Measurements from ENCODE around the gene DRC7.
A peak's percentile ranks its signal among the peaks of the same experiment; 100 is the strongest.

The DRC7 gene

DNA sequence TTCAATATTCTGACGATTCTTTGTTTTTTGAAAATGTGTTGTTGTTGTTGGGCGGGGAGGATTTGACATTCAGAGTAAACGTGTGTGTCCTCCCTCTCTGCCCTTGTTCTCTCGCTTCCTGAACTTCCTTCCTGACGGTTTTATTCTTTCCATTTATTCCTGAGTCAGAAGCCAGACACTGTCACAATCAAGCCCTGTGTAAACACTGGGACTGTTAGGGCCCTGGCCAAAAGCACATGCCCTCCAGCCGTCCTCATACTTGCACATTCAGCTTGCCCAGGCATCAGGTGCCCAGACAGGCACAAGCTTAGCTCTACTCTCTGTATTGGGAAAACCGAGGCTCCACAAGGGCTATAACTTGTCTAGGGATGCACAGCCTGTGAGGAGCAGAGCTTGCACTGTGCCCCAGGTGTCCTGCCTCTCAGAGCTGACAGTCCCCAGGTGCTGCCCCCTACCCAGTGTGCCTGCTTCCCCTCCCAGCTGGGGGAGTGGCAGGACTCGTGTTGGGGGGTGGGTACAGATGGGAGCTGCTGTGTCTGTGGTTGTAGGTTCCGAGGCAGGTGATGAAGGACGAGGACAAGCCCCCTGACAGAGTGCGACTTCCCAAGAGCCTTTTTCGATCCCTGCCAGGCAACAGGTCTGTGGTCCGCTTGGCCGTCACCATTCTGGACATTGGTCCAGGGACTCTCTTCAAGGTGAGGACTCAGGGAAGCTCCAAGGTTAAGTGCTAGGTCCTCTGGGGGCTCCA, 16.8 kb upstream of the DRC7 start:
- no peak for DNase-seq

DNA sequence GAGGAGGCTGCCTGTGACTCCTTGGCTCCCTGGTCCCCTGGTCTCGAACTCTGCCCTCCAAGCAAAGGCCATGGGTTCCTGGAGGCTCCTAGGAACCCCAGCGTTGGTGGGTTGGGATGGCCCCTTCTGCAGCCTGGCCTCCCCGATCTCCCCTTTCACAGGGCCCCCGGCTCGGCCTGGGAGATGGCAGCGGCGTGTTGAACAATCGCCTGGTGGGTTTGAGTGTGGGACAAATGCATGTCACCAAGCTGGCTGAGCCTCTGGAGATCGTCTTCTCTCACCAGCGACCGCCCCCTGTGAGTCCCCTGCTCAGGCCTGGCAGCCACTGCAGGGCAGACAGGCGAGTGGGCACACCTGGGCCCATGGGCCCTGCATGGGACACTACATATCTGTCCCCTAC, 15.6 kb upstream of the DRC7 start:
- no peak for DNase-seq

DNA sequence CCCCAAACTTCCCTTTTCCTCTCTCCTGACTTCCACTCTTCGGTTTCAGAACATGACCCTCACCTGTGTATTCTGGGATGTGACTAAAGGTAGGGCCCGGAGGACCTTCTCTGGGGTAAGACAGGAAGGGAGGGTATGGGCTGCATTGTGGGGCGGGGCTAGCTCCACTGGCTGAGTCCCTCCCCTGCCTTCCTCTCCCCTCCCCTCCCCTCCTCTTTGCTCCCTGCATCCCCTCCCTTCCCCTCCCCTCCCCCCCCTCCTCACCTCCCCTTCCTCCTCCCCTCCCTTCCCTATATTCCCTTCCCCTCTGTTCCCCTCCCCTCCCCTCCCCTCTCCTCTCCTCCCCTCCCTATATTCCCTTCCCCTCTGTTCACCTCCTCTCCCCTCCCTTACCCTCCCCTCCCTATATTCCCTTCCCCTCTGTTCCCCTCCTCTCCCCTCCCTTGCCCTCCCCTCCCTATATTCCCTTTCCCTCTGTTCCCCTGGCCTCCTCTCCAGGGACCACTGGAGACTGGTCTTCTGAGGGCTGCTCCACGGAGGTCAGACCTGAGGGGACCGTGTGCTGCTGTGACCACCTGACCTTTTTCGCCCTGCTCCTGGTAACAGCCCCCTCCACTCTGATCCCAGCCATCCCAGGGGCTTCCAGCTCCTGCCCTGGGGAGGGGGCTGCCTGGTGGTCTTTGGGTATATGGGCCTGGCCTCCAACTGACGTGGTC, 14.7 kb upstream of the DRC7 start:
- no peak for DNase-seq

DNA sequence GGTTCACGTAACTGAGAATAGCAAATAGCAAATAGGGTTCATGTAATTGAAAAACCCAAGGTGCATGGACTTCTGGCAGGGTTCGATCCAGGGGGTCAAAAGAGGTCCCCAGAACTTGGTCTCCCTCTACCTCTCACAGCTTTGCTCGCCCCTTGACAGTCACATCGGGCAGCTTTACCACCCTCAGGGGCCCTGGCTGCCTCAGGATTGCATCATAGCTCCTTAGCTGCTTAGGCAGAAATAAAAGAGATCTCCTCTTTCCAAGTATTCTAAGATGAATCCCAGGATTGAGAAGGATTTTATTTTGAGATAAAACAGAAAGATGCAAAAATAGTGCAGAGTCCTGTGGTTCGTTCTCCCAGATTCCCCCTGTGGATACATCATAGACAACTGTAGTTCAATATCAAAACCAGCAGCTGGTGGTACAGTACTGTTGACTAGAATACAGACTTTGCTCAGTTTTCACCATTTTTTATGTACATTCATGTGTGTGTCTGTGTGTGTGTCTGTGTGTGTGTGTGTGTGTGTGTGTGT, 13.7 kb upstream of the DRC7 start:
- DNase-seq = no peak

DNA sequence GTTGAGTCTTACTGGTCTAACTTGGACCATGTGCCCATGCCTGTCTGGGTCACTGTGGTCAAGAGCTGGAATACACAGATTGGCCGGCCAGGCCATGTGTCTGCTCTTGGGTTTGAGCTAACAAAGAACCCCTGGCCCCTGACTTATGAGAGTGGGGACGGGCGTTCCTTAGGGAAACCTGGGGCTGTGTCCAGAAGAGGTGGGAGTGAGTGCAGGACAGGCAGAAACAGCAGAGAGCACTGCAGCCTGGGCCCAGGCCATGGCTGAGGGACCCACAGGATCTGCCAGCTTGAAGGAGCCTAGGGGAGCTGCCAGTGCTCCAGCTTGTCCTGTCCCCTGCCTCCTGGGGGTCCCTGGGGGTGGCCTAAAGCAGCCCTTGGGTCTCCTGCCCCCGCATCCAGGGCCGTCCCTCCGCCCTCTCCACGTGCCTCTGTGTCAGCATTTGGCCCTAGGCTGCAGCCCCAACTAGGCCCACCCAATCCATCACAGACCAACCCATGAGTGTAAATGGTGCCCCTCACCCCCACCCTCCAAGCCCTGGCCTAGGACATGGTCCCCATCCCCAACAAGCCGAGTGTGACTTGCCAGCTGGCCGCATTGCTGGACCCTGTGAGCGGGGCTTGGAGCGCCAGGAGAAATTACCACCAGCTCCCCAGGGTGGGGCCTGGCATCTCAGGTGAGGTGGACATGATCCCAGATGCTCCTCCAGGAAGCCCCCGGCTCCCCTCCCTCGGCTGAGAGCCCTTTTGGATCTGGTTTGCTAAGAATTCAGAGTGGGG, 12.5 kb upstream of the DRC7 start:
- DNase-seq = no peak

DNA sequence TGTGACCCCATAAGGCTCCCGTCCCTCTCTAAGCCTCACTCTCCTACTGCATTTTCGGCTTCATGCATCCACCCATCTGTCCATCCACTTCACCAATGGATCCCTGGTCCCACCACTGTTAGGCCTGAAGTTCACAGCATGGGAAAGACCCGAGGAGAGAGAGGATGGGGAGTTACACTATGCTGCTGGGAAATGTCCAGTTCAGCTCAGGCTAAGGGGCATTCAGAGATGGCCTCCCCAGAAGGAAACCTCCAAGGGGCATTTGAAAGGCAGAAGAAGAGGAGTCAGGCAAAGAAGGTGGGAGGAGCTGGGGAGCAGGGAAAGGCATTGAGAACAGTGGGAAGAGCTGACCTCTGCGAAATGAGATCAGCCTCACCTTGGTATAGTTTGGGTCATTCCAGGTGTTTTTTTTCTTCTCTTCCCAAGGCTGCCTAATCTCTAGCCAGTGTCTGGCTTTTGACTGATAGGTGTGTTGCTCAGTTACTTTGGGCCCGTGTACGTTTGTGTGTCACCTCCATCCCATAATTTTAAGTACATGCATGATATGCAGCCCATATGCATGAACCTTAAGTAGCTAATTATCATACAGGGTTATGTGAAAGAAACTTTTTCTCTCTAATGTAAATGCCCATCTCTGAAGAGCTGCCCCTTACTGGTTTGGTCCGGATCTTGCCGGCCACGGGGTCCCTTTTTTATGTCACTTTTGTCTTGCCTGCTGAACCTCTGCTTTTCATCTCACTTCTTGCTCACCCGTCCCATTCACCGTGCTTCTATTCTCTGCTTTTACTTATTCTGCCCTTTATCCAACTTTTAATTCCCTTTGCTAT, 11.6 kb upstream of the DRC7 start:
- no peak for DNase-seq

DNA sequence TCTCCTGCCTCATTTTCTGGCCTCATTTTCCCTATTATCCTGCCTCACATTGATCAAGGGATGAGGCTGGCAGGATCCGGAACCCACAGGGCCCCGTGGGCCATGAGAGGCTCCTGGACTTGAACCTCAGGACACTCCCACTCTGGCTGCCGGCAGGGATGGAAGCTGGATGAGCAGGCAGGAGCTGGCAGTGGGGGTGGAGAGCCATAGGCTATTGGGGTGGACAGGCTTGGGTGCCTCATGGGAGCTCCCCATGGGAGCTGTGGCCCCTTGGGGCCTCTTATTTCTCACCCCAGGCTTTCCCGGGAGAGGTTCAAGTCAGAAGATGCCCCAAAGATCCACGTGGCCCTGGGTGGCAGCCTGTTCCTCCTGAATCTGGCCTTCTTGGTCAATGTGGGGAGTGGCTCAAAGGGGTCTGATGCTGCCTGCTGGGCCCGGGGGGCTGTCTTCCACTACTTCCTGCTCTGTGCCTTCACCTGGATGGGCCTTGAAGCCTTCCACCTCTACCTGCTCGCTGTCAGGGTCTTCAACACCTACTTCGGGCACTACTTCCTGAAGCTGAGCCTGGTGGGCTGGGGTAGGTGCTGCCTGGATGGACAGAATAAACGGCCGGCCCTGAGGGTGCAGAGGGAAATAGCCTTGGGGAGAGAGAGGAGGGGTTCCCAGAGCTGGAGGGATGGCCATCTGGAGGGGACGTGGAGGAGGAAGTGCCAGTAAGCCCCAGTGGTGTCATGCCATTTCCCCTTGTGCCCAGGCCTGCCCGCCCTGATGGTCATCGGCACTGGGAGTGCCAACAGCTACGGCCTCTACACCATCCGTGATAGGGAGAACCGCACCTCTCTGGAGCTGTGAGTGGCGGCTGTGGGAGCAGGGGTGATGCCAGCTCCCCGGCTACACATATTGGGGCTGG, 10.7 kb upstream of the DRC7 start:
- DNase-seq = no peak

DNA sequence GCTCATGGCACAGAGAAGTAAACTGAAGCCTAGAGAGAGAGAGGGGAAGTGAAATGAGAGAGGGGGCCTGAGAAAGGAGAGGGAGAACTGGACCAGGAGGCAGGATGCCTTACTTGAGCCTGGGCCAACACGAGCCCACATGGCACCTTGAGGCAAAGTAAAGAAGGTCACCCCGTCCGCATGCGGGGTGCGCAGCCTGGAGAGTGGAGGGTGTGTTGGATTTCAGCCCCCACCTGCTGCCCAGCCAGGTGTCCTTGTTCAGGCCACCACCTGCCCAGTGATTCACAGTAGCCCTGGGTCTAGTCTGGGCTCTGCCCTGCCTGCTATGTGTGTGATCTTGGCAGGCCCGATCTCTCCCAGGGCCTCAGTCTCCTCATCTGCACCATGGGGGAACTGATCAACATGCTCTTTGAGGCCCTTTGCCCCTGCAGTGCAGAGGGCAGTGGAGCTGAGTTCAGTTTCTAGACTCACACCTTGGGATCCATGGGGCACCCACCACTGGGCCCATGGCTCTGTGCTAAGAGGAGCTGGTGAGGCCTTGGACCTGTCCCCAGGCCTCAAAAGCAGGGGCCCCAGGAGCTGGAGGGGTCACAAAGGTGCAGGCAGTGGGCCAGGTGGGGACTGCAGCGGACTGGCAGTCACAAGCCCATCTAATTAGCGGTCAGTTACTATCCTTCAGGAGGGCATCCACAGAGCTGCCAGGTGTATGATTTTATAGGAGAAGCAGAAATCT, 9.8 kb upstream of the DRC7 start:
- DNase-seq = no peak

DNA sequence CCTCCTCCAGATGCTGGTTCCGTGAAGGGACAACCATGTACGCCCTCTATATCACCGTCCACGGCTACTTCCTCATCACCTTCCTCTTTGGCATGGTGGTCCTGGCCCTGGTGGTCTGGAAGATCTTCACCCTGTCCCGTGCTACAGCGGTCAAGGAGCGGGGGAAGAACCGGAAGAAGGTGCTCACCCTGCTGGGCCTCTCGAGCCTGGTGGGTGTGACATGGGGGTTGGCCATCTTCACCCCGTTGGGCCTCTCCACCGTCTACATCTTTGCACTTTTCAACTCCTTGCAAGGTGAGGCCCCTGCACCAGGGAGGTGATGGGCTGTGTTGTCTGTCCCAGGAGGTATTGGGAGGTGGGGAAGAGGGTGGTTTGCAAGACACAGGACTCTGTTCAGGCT, 9.0 kb upstream of the DRC7 start:
- DNase-seq = no peak

DNA sequence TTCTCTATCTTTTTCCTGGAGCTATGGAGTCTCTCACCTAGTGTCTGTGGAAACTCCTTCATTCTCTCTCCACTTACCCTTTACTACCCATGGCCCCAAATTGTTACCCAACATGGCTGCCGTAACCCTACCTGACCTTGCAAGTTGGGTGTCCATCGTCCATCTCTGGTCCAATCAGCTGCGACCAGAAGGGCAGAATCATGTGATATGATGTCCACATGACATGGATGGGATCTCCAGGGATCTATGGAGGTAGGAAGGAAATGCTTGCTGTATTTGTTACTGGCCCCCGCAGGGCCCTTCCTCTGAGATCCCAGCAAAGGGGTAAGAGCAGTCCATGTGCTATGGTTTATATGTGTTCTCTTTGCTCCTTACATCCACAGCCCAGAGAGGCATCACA, 8.0 kb upstream of the DRC7 start:
- no peak for DNase-seq

DNA sequence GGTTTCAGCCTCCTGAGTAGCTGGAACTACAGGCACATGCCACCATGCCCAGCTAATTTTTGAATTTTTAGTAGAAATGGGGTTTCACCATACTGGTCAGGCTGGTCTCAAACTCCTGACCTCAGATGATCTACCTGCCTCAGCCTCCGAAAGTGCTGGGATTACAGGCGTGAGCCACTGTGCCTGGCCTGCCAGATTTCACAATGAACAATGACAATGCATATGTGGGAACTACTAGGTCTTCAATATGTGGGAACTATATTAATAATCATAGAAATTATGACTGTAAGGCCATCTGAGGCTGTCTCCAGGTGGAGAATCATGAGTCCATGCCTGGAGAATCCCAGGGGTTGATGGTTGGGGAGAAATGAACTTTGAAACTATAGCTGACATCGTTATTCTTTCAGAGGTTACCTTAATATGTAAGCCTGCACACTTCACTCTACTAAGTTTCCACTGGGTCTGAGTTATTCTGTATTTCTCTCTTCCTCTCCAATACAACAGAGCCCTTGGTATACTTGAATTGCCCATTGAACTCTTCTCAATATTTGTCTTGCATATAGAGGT, 7.2 kb upstream of the DRC7 start:
- no peak for DNase-seq

DNA sequence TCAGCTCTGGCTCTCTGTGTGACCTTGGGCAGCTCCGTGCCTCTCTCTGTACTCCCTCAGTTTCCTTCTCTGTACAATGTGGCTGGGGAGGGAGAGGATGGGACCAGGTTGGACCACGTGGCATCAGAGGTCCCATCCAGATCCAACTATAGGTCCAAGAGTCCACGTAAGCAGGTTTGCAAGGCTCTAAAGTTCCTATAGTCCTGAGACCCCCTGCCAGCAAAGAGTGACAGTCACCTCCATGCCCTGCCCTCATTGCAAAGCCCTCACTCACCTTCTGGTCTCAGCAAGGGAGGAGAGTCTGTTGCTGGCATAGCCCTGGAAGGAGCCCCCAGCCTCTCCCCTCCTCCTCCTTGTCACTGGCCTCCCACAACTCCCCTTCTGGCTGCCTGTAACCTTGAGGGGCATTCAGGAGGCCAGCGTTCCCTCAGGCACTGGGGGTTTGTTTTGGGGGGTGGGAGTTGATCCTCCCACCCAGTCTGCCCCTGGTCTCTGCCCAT, 6.1 kb upstream of the DRC7 start:
- no peak for DNase-seq

DNA sequence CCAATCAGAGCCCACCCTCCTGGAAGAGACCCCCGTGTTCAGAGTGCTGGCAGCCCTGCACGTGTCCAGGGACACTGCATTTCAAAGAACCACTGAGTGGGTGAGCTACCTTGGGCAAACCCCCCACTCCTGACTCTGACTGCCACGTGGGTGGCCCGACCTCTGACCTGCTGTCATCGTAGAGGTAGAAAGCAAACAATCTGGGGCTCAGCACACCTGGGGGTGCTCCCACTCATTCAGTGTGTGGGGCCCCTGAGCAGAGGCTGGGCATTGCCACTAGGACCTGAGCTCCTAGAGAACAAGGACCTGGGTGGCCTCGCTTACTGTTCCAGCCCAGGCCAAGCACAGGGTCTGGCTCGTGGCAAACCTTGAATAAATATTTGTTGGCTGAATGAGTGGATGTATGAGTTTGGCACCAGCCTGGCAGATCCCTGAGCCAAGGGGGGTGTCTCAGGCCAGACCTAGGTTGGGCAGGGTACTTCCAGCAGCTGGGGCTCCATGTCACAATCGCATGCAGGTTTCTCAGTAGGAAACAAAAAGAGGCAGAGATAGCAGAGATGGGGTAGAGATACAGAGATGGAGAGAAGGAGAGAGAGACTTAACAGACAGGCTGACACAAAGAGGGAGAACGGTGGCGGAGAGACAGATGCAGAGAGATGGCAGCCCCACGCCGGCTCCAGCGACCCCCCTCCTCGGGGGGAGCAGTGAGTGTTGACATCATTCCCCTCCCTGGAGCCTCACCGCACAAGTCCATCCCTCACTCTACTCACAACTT, 5.4 kb upstream of the DRC7 start:
- DNase-seq = no peak

DNA sequence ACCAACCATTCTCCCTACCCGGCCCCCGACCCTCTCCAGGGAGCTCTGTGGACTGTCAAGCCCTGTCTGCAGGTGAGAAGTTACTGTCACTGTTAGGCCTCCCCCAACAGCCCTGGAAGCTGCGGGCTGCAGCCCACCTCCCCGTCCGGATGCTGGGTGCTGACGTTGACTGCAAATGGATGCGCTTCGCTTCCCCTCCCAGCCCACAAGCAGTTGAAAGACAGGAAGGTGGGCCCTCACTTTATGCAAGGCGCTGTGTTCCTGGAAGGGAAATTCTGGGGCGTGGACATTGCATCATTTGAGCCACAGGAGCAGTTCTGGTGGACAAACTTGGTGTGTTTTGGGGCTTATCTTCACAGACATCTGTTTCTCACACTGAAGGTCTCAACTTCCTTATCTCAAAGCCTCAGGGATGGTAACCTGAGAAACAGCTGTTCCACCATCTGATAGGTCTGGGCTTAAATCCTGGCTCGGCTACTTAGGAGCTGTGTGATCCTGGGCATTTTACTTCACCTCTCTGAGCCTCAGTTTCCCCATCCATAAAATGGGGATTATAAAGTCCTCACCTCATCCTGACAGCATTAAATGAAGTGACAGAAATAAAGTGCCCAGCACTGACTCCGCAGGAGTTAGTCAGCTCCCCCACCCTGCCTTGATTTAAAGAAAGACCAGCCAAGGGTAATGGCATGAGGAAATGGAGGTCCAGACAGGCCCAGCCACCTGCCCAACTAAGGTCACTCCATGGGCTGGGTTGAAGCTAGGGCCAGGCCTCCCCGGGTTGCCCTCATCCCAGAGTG, 4.6 kb upstream of the DRC7 start:
- DNase-seq = peak; percentile 55

DNA sequence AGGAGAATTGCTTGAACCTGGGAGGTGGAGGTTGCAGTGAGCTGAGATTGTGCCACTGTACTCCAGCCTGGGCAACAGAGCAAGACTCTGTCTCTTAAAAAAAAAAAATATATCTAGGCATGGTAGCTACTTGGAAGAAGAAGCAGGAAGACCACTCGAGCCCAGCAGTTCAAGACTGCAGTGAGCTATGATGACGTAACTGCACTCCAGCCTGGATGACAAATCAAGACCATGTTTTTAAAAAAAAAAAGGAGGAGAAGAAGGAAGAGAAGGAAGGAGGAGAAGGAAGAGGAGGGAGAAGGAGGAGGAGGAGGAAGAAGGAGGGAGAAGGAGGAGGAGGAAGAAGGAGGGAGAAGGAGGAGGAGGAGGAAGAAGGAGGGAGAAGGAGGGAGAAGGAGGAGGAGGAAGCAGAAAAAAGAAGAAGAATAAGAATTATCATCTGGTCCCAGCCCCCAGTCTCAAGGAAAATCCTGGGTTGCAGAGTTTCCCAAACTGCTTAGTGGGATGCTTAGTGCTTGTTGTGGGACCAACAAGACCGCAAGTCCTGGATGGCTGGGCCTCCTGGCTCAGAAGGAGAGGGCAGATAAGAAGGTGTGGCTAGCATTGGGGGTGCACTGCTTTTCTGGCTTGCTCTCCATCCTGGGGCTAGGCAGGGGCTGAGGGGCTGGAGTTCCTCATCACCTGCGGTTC, 3.7 kb upstream of the DRC7 start:
- DNase-seq = no peak

DNA sequence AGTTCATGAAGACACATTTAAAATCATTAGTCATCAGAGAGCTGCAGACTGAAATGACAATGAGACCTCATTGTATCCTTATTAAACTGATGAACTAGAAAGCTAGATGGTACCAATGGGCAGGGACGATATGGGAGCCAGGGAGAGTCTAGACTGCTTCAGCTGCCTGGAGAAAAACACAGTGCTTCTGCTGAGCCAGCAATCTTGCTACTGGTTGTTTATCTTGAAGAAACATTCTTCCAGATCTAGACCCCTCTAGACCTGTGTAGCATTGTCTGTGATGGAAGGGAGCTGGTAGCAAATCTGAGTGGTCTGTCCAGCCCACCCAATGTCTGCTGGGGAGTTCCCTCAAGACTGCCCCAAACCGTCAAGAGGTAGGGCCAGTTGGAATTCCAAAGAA, 2.0 kb upstream of the DRC7 start:
- no peak for DNase-seq

DNA sequence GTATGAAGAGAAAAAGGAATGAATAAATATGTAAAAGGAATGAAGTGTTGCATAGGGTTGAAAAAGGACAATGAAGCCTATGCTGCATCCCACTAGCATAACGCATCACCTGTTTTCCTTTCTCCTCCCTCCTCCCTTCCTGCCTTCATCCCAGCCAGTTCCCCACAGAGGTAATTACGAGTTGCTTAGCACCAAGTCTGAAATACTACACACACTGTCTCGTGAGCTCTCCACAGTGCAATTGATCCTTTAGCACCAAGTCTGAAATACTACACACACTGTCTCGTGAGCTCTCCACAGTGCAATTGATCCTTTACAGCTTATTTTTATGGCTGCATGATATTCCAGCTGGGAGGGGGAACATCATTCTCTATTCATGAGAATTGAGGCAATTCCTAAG, 1.1 kb upstream of the DRC7 start:
- DNase-seq = no peak

DNA sequence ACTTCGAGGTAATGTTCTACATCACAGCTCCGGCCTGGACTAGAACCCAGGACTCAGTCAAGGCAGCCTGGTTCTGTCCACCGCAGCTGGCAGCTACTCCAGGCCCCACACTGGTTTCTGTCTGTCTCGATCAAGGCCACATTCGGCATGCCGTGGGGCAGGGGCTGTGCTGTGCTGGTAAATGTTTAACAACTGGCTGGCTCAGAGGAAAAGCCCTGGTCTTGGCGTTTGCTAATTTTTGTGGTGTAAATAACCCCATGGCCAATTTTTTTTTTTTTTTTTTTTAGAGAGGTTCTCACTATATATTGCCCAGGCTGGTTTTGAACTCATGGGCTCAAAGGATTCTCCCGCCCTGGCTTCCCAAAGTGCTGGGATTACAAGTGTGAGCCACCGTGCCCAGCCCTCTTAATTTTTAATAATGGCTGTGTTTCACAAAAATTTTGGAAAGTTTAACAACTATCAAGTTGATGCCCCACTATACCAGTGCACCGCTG, 328 bp upstream of the DRC7 start:
- no peak for DNase-seq

Measured in CD4-positive, alpha-beta T cell treated with Interleukin-17A for 4 hours (primary cell).